CD4-positive, alpha-beta T cell treated with Interleukin-15 for 4 hours (primary cell): ENCODE data around the gene FAM120B.
"Not testable (repeated sequence)": the region's sequence is repeated elsewhere in the genome, so short reads cannot be mapped to it uniquely, and the experiment has no call there.

Experiments
- DNase-seq: peaks from one replicate; pipeline ENCODE4 v3.0.0-alpha.2; 2020; ENCODE audit warnings: low spot score

FAM120B gene

GRCh38 chr6:170385506-170385905 lies 78.9 kb downstream of the FAM120B start:
- no peak for DNase-seq

- no peak for DNase-seq
Measured at GRCh38 chr6:170388113-170388512, 81.6 kb downstream of the FAM120B start.

GRCh38 chr6:170393033-170393432 lies 86.5 kb downstream of the FAM120B start:
- DNase-seq: no peak

GRCh38 chr6:170393807-170394399 lies 87.3 kb downstream of the FAM120B start:
- DNase-seq: no peak

GRCh38 chr6:170394980-170395379 lies 88.4 kb downstream of the FAM120B start:
- DNase-seq: no peak

GRCh38 chr6:170398743-170399369 lies 92.3 kb downstream of the FAM120B start:
- not testable (repeated sequence) for DNase-seq

- not testable (repeated sequence) for DNase-seq
Measured at GRCh38 chr6:170399955-170400558, 93.5 kb downstream of the FAM120B start.

- DNase-seq: no peak
Measured at GRCh38 chr6:170402318-170403040, 95.9 kb downstream of the FAM120B start.

GRCh38 chr6:170403451-170403850 lies 96.9 kb downstream of the FAM120B start:
- no peak for DNase-seq

- DNase-seq: no peak
Measured at GRCh38 chr6:170404036-170404435, 97.5 kb downstream of the FAM120B start.

GRCh38 chr6:170404697-170405096 lies 98.1 kb downstream of the FAM120B start:
- DNase-seq: no peak

- no peak for DNase-seq
Measured at GRCh38 chr6:170405311-170405975, 98.9 kb downstream of the FAM120B start.

GRCh38 chr6:170407200-170407599 lies 100.6 kb downstream of the FAM120B start:
- DNase-seq: no peak

- DNase-seq: no peak
Measured at GRCh38 chr6:170407932-170408331, 101.4 kb downstream of the FAM120B start.

- DNase-seq: not testable (repeated sequence)
Measured at GRCh38 chr6:170409746-170410145, 103.2 kb downstream of the FAM120B start.

- DNase-seq: no peak
Measured at GRCh38 chr6:170410241-170410640, 103.7 kb downstream of the FAM120B start.

- no peak for DNase-seq
Measured at GRCh38 chr6:170415318-170415717, 108.8 kb downstream of the FAM120B start.

- DNase-seq: no peak
Measured at GRCh38 chr6:170416303-170416702, 109.7 kb downstream of the FAM120B start.

- no peak for DNase-seq
Measured at GRCh38 chr6:170416959-170417606, 110.5 kb downstream of the FAM120B start.

GRCh38 chr6:170417881-170418280 lies 111.3 kb downstream of the FAM120B start:
- DNase-seq: no peak

- DNase-seq: no peak
Measured at GRCh38 chr6:170420283-170420682, 113.7 kb downstream of the FAM120B start.
